ENCODE measurements around the gene VDR. TPM values are rescaled to one million over a fixed set of nuclear protein-coding genes. Genes with fewer than 3 reads are reported as not detected.

The VDR gene
- total and polyA plus RNA-seq, 10 donors, result 0.70 to 10.5 (median 5.7) TPM

DNA sequence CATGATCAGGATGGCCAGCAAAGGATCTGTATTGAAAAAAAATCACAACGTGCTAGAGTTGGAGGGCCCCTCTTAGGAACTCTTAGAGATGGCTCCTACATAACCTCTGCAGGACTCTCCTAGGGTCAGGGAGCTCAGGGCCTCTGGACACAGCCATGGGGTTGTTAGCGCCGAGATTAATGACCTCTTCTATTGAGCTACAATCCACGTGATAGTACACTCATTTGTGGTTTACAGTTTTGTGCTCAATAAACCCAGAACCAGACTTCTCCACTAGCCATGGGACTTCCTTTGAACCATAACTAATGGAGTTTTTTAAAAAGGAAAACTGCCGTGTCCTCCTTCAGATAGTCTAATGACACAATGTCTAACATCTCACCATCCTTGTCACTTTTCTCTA is 55.5 kb downstream of the VDR start:
- Histone ChIP-seq H3K27me3 (replicated peaks in 1 of 7) (no peaks in the 10 kb centered on the region), H3K36me3 (peaks cover 0 to 63% (median 0%) of the 10 kb centered on the region in 6 donors), H3K9me3 (no peaks in the 10 kb centered on the region), H3K4me3 (no peak overlapping the region), H3K4me1 (no peaks in the 10 kb centered on the region), H3K27ac (no peak overlapping the region)
- intact Hi-C loops (cut with DNase I; ENCODE audit: low total_unique reads), result no loop called here
- 33 to 66% (median 47%) methylated on average over 5 of the region's 5 CpGs for WGBS, 5 donors
- DNase-seq, result no peak
- TF ChIP-seq POLR2A (IDR thresholded peaks at IDR 0.05) (no peak), POLR2AphosphoS5 (IDR thresholded peaks at IDR 0.05) (no peak)
- TF ChIP-seq, protein P1, sequence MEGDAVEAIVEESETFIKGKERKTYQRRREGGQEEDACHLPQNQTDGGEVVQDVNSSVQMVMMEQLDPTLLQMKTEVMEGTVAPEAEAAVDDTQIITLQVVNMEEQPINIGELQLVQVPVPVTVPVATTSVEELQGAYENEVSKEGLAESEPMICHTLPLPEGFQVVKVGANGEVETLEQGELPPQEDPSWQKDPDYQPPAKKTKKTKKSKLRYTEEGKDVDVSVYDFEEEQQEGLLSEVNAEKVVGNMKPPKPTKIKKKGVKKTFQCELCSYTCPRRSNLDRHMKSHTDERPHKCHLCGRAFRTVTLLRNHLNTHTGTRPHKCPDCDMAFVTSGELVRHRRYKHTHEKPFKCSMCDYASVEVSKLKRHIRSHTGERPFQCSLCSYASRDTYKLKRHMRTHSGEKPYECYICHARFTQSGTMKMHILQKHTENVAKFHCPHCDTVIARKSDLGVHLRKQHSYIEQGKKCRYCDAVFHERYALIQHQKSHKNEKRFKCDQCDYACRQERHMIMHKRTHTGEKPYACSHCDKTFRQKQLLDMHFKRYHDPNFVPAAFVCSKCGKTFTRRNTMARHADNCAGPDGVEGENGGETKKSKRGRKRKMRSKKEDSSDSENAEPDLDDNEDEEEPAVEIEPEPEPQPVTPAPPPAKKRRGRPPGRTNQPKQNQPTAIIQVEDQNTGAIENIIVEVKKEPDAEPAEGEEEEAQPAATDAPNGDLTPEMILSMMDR (IDR thresholded peaks at IDR 0.05 in 8 of 11, conservative IDR thresholded peaks at IDR 0.05 in 3 of 11), result no peak

DNA sequence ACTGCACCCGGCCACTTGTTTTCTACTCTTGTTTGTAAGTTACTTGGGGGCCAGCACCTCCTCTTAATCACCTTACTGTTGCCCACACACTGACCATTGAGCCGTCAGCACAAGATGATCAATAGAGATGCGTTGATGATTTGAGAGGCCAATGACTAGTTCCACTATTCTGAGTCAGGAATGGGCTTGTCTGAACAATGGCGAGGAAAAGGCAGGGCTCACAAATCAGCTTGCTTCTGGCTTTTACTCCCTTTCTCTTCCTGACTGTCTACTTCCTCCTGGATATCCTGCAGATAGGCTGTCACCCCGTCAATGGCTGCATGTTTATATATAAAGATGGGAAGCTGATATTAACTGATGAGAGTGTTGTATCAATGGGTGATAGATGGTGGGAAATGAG is 55.9 kb downstream of the VDR start:
- Histone ChIP-seq H3K9me3 (no peaks in the 10 kb centered on the region), H3K4me1 (no peaks in the 10 kb centered on the region), H3K4me3 (no peak overlapping the region), H3K27me3 (replicated peaks in 1 of 7) (no peaks in the 10 kb centered on the region), H3K27ac (peak overlapping the region in 1 of 8 donors; percentile 5), H3K36me3 (peaks cover 0 to 63% (median 0%) of the 10 kb centered on the region in 6 donors)
- DNase-seq, result no peak
- intact Hi-C loops (cut with DNase I; ENCODE audit: low total_unique reads), result no loop called here
- TF ChIP-seq POLR2AphosphoS5 (IDR thresholded peaks at IDR 0.05) (no peak), POLR2A (IDR thresholded peaks at IDR 0.05) (no peak)
- TF ChIP-seq, protein P1 (IDR thresholded peaks at IDR 0.05 in 8 of 11, conservative IDR thresholded peaks at IDR 0.05 in 3 of 11), result no peak
- WGBS, 5 donors, result 57 to 76% (median 64%) methylated on average over 5 of the region's 5 CpGs

DNA sequence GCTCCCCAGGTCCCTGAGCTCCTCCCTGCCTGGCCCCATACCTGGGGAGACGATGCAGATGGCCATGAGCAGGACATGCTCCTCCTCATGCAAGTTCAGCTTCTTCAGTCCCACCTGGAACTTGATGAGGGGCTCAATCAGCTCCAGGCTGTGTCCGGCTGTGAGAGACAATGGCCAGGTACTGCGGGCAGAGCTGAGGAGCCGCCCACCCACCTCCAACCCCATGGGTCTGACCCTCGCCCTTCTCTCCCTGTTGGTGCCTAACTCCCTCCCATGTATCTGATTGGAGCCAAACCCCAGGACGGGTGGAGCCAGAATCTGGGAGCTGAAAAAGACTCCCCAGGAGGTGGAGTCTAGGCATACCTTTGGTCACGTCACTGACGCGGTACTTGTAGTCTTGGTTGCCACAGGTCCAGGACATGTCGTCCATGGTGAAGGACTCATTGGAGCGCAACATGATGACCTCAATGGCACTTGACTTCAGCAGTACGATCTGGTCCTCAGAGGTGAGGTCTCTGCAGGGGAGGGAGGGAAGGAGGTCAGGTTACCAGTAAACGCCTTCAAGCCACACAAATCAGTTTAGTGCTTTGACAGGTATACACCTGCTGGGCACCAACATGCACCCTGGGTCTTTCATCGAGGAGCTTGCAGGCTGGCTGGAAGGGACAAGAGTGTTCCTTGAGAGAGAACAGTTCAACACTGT is 58.3 kb downstream of the VDR start:
- Histone ChIP-seq H3K4me3 (no peak overlapping the region), H3K27ac (no peak overlapping the region), H3K27me3 (replicated peaks in 1 of 7) (no peaks in the 10 kb centered on the region), H3K9me3 (no peaks in the 10 kb centered on the region), H3K4me1 (no peaks in the 10 kb centered on the region), H3K36me3 (peaks cover 0 to 52% (median 0%) of the 10 kb centered on the region in 6 donors)
- WGBS, 5 donors, result 91 to 95% (median 94%) methylated on average over 11 to 14 of the region's 14 CpGs
- intact Hi-C loops (cut with DNase I; ENCODE audit: low total_unique reads), result no loop called here
- TF ChIP-seq, protein P1 (IDR thresholded peaks at IDR 0.05 in 8 of 11, conservative IDR thresholded peaks at IDR 0.05 in 3 of 11), result no peak
- DNase-seq, result peak; percentile 49

DNA sequence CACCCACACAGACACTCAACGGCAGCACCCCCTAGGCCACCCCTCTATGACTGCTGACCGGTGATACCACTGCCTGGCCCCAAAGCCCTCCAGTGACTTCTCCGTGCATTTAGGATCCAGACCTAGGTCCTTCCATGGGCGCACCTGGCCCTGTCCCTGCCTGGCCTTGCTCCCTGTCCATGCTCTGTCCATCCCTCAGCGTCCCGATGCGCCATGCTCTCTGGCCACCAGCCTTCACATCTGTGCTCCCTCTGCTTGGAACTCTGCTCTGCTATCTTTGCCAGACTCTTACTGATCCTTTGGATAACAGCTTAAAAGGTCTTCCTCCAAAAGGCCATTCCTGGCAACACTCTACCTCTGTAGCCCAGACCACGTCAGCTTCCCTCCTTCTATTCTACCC is 59.7 kb downstream of the VDR start:
- no peak for DNase-seq
- Histone ChIP-seq H3K27me3 (replicated peaks in 1 of 7) (no peaks in the 10 kb centered on the region), H3K4me1 (no peaks in the 10 kb centered on the region), H3K4me3 (no peak overlapping the region), H3K36me3 (peaks cover 0 to 40% (median 0%) of the 10 kb centered on the region in 6 donors), H3K9me3 (no peaks in the 10 kb centered on the region), H3K27ac (no peak overlapping the region)
- intact Hi-C loops (cut with DNase I; ENCODE audit: low total_unique reads), result no loop called here
- TF ChIP-seq, protein P1 (IDR thresholded peaks at IDR 0.05 in 8 of 11, conservative IDR thresholded peaks at IDR 0.05 in 3 of 11), result no peak
- no peak for TF ChIP-seq POLR2A (IDR thresholded peaks at IDR 0.05)
- no peak for TF ChIP-seq POLR2AphosphoS5 (IDR thresholded peaks at IDR 0.05)
- 93 to 98% (median 97%) methylated on average over 7 to 8 of the region's 8 CpGs for WGBS, 5 donors

Data from spleen (tissue), 11 donors.